Renal cortical epithelial cell (primary cell): ENCODE measurements around the gene SYK. TPM values are rescaled to one million over a fixed set of nuclear protein-coding genes. Genes with fewer than 3 reads are reported as not detected.
"Not testable (repeated sequence)": the region's sequence is repeated elsewhere in the genome, so short reads cannot be mapped to it uniquely, and the experiment has no call there.

ENCODE experiments used
- DNase-seq: peaks from one replicate; pipeline ENCODE4 v3.0.0-alpha.2; 2011; ENCODE audit warnings: low read depth
- total RNA-seq: library from RNA; depleted of rRNA; stranded (reverse); fragments of >200 nt; gene quantifications from 2 replicates; pipeline ENCODE4 v1.2.3, GENCODE V29; 2014

The SYK gene
- 7.9 and 11.8 TPM in 2 replicates for total RNA-seq

GRCh38 chr9:90801241-90801972 is at the start of gene SYK:
Gene SYK, plus strand, starts transcription at chr9:90801819. Its CDS starts 42,080 bp downstream, at chr9:90843899.
- no peak for DNase-seq

GRCh38 chr9:90755514-90756371 is 45.9 kb upstream of the SYK start:
- peak; percentile 74 for DNase-seq

- DNase-seq = not testable (repeated sequence)
Measured at GRCh38 chr9:90760577-90760976, 41.0 kb upstream of the SYK start.

GRCh38 chr9:90766731-90767130 is 34.9 kb upstream of the SYK start:
- DNase-seq = no peak

GRCh38 chr9:90767523-90768100 is 34.0 kb upstream of the SYK start:
- DNase-seq = no peak

GRCh38 chr9:90770182-90770738 is 31.4 kb upstream of the SYK start:
- no peak for DNase-seq

GRCh38 chr9:90770927-90771326 is 30.7 kb upstream of the SYK start:
- no peak for DNase-seq

- DNase-seq = no peak
Measured at GRCh38 chr9:90772386-90772785, 29.2 kb upstream of the SYK start.

- peak; percentile 10 for DNase-seq
Measured at GRCh38 chr9:90773617-90774016, 28.0 kb upstream of the SYK start.

GRCh38 chr9:90774071-90774470 is 27.5 kb upstream of the SYK start:
- no peak for DNase-seq

- DNase-seq = peak; percentile 6
Measured at GRCh38 chr9:90774682-90775081, 26.9 kb upstream of the SYK start.

- no peak for DNase-seq
Measured at GRCh38 chr9:90775657-90776056, 26.0 kb upstream of the SYK start.

GRCh38 chr9:90778746-90779145 is 22.9 kb upstream of the SYK start:
- DNase-seq = no peak

GRCh38 chr9:90783552-90783951 is 18.1 kb upstream of the SYK start:
- peak; percentile 6 for DNase-seq

- no peak for DNase-seq
Measured at GRCh38 chr9:90783964-90784363, 17.7 kb upstream of the SYK start.

- no peak for DNase-seq
Measured at GRCh38 chr9:90787771-90788460, 13.7 kb upstream of the SYK start.

GRCh38 chr9:90788527-90788926 is 13.1 kb upstream of the SYK start:
- DNase-seq = not testable (repeated sequence)

- DNase-seq = no peak
Measured at GRCh38 chr9:90789408-90789807, 12.2 kb upstream of the SYK start.

- DNase-seq = peak; percentile 15
Measured at GRCh38 chr9:90789862-90790261, 11.8 kb upstream of the SYK start.

- not testable (repeated sequence) for DNase-seq
Measured at GRCh38 chr9:90793024-90793423, 8.6 kb upstream of the SYK start.

GRCh38 chr9:90793729-90794128 is 7.9 kb upstream of the SYK start:
- DNase-seq = no peak

- DNase-seq = peak; percentile 48
Measured at GRCh38 chr9:90795084-90795483, 6.5 kb upstream of the SYK start.
